Vagina (tissue), 2 donors: Measurements from ENCODE around the gene DDIAS. TPM values are rescaled to one million over a fixed set of nuclear protein-coding genes. Genes with fewer than 3 reads are reported as not detected.

Experiments used
- DNase-seq, 2 donors: peaks; one replicate each; pipeline ENCODE4 v3.0.0-alpha.2; 2017; ENCODE audit errors: extremely low spot score in 2 of 2
- H3K27ac ChIP-seq: fragments of 200-600 bp; sonication (generic); one replicate; pipeline ENCODE4 v1.5.1; 2019
- H3K27me3 ChIP-seq: fragments of 200-600 bp; sonication (generic); one replicate; pipeline ENCODE4 v1.5.1; 2019
- H3K36me3 ChIP-seq, 2 donors: fragments of 200-600 bp; sonication (generic); one replicate each; pipeline ENCODE4 v1.5.1; 2017 to 2019
- H3K4me1 ChIP-seq: fragments of 200-600 bp; sonication (generic); one replicate; pipeline ENCODE4 v1.5.1; 2019
- H3K4me3 ChIP-seq, 2 donors: fragments of 200-600 bp; sonication (generic); 1 replicate in 1 of 2; 2 replicates in 1 of 2; pipeline ENCODE4 v1.5.1; 2016 to 2019
- H3K9me3 ChIP-seq: fragments of 200-600 bp; sonication (generic); one replicate; pipeline ENCODE4 v1.5.1; 2019
- POLR2A ChIP-seq, 2 donors: fragments of 450-650 bp; IDR thresholded peaks; one replicate each; pipeline ENCODE4 v1.6.1; 2017; ENCODE audit warnings: antibody characterized with exemption in 2 of 2, mild to moderate bottlenecking in 2 of 2, moderate library complexity in 2 of 2
- POLR2AphosphoS5 ChIP-seq, 2 donors: sonication (generic); formaldehyde crosslinking; IDR thresholded peaks; one replicate each; pipeline ENCODE4 v1.9.0; 2017; ENCODE audit warnings: antibody characterized with exemption in 2 of 2, mild to moderate bottlenecking in 2 of 2, low read depth in 1 of 2; ENCODE audit not compliant: insufficient read depth in 1 of 2
- intact Hi-C: fragments of 100-400 bp; cut with DNase I; formaldehyde crosslinking; loops from one replicate; pipeline ENCODE4 v1.15.1; 2023
- total RNA-seq: library from RNA; depleted of rRNA; stranded (reverse); fragments of >200 nt; gene quantifications from one replicate; pipeline ENCODE4 v1.2.3, GENCODE V29; 2016
- TF ChIP-seq, protein P1 (sequence below), 3 experiments: fragments of 450-650 bp in 2 of 3; fragments of 200-600 bp in 1 of 3; sonication (generic) in 1 of 3; IDR thresholded peaks; one replicate each; pipeline ENCODE4 v1.5.1; 2017 to 2019; ENCODE audit warnings: antibody characterized with exemption in 3 of 3, mild to moderate bottlenecking in 2 of 3, moderate library complexity in 2 of 3

DDIAS gene
- total RNA-seq, 1 donor from 2014 or later = 1.5 TPM

DNA sequence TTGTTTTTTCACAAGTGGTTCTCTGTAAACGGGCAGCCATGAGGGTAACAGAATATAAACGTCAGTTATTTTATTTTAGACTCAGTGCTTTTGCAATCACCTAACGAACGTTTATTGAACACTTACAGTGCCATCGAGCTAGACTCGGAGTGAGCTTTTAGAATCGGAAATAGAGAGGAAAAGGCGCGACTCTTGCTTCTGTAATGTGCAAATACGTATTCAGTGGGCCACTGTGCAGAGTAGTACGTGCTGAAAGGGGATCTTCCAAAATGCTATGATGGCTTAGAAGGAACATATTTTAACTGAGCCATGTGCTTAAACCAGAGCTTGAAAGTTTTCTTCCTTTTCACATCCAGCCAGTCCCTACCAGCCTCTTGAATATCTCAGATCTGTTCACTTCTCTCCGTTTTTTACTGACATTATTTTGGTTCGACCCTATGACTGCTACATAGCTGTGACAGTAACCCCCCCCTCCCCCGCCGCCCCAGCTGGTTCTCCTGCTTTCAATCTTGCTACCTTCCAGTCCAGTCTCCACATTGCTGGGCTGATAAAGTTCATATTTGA, 468 bp downstream of the DDIAS start:
- Histone ChIP-seq H3K27me3 (no peaks in the 10 kb centered on the region), H3K27ac (peak overlapping the region; percentile 93), H3K9me3 (no peaks in the 10 kb centered on the region), H3K4me3 (peak overlapping the region; percentile 66 to 68), H3K4me1 (peaks cover 16% of the 10 kb centered on the region), H3K36me3 (no peaks in the 10 kb centered on the region)
- TF ChIP-seq POLR2A (IDR thresholded peaks at IDR 0.05) = no peak
- TF ChIP-seq POLR2AphosphoS5 (IDR thresholded peaks at IDR 0.05; ENCODE audit: insufficient read depth in 1 of 2, low read depth in 1 of 2) = no peak
- TF ChIP-seq, protein P1, sequence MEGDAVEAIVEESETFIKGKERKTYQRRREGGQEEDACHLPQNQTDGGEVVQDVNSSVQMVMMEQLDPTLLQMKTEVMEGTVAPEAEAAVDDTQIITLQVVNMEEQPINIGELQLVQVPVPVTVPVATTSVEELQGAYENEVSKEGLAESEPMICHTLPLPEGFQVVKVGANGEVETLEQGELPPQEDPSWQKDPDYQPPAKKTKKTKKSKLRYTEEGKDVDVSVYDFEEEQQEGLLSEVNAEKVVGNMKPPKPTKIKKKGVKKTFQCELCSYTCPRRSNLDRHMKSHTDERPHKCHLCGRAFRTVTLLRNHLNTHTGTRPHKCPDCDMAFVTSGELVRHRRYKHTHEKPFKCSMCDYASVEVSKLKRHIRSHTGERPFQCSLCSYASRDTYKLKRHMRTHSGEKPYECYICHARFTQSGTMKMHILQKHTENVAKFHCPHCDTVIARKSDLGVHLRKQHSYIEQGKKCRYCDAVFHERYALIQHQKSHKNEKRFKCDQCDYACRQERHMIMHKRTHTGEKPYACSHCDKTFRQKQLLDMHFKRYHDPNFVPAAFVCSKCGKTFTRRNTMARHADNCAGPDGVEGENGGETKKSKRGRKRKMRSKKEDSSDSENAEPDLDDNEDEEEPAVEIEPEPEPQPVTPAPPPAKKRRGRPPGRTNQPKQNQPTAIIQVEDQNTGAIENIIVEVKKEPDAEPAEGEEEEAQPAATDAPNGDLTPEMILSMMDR (IDR thresholded peaks at IDR 0.05) = no peak
- intact Hi-C loops = loop anchor here (5.0 kb wide), 1 partner anchor 290 kb away; the partner anchor contains the start of gene ANKRD42
- no peak for DNase-seq

DNA sequence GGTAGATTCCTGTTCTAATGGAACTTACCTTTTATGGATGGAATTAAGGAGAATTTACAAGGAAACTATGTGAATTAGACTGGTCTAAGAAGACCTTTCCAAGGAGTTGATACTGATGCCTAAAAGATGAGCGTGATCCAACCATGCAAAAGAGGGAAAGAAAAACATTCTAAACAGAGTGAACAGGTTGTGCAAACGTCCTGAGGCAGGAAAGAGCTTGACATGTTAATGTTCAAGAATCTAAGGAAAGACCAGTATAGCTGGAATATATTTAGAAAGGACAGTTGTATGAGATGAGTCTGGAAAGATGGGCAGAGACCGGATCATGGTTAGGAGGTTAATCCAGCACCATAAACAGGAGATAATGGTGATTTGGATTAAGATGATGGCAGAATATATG, 1.3 kb downstream of the DDIAS start:
- Histone ChIP-seq H3K36me3 (no peaks in the 10 kb centered on the region), H3K9me3 (no peaks in the 10 kb centered on the region), H3K27me3 (no peaks in the 10 kb centered on the region), H3K4me3 (no peak overlapping the region), H3K4me1 (peaks cover 16% of the 10 kb centered on the region), H3K27ac (no peak overlapping the region)
- intact Hi-C loops = loop anchor here (5.0 kb wide), 1 partner anchor 289 kb away; the partner anchor contains the start of gene ANKRD42
- TF ChIP-seq POLR2AphosphoS5 (IDR thresholded peaks at IDR 0.05; ENCODE audit: insufficient read depth in 1 of 2, low read depth in 1 of 2) (no peak), POLR2A (IDR thresholded peaks at IDR 0.05) (no peak)
- TF ChIP-seq, protein P1 (IDR thresholded peaks at IDR 0.05) = no peak
- no peak for DNase-seq

DNA sequence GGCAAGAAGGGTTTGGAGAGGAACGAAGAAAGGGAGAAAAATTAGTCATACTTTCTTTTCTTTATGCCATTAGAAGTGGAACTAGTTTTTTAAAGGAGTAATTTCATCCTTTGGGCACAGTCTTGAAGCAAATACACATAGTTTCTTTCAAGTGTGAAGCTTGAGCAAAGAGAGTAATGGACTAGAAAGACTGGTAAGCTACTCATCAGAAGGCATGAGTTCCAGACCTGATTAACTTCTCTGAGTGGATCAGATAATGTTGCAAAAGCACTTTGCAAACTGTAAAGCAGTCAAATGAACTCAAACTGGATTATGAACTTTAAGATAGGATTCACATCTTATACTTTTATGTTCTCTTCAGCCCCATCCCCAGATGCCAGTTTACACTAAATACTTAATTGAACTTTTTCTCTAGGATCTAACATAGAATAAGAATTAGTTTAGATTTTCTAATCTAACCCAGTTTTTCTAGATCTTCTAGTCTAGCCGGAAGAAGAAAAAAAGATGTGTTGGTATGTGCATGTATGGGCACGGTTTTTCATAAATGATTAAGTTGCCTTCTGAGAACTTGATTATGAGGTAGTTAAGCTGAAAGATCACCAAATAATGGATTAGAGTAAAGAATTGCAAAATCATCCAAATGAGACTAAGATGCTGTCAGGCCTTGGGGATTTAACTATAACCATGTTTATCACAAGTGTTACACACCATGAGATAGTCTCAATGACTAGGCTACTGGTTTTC, 2.5 kb downstream of the DDIAS start:
- DNase-seq = no peak
- peaks cover 8% of the 10 kb centered on the region for H3K4me1 ChIP-seq
- H3K9me3 ChIP-seq = no peaks in the 10 kb centered on the region
- TF ChIP-seq, protein P1 (IDR thresholded peaks at IDR 0.05) = no peak
- TF ChIP-seq POLR2A (IDR thresholded peaks at IDR 0.05) = no peak
- no peak for TF ChIP-seq POLR2AphosphoS5 (IDR thresholded peaks at IDR 0.05; ENCODE audit: insufficient read depth in 1 of 2, low read depth in 1 of 2)
- no peaks in the 10 kb centered on the region for H3K36me3 ChIP-seq
- intact Hi-C loops = loop anchor here (5.0 kb wide), 1 partner anchor 288 kb away; the partner anchor contains the start of gene ANKRD42
- no peak overlapping the region for H3K4me3 ChIP-seq
- H3K27ac ChIP-seq = no peak overlapping the region
- no peaks in the 10 kb centered on the region for H3K27me3 ChIP-seq

- no peak for DNase-seq
- H3K4me3 ChIP-seq = no peak overlapping the region
- H3K36me3 ChIP-seq = no peaks in the 10 kb centered on the region
- intact Hi-C loops = no loop called here
- H3K27ac ChIP-seq = no peak overlapping the region
- TF ChIP-seq, protein P1 (IDR thresholded peaks at IDR 0.05) = peak; percentile 27 to 53 (median 46)
- no peak for TF ChIP-seq POLR2A (IDR thresholded peaks at IDR 0.05)
- no peaks in the 10 kb centered on the region for H3K27me3 ChIP-seq
- no peaks in the 10 kb centered on the region for H3K4me1 ChIP-seq
- no peaks in the 10 kb centered on the region for H3K9me3 ChIP-seq
Measured at GRCh38 chr11:82906236-82906635, 4.7 kb downstream of the DDIAS start.

DNA sequence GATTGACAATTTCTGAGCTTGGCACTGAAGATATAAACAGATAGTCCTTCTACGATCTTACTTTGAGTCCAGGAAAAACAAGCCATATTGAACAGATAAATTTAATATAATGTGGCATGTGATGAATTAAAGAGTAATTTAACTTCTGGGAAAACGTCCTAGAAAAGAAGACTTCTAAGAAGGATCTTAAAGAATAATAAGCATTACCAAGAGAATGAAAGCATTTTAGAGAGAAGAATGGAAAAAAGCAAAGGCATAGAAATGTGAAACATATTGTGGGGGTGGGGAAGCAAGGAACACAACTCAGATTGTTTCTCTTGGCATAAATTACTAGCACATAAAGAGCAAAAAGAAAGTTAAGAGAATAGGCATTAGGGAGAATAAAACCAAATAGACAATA, 5.4 kb downstream of the DDIAS start:
- no peaks in the 10 kb centered on the region for H3K4me1 ChIP-seq
- TF ChIP-seq, protein P1 (IDR thresholded peaks at IDR 0.05) = no peak
- TF ChIP-seq POLR2AphosphoS5 (IDR thresholded peaks at IDR 0.05; ENCODE audit: insufficient read depth in 1 of 2, low read depth in 1 of 2) (no peak), POLR2A (IDR thresholded peaks at IDR 0.05) (no peak)
- H3K27me3 ChIP-seq = no peaks in the 10 kb centered on the region
- no peaks in the 10 kb centered on the region for H3K36me3 ChIP-seq
- H3K9me3 ChIP-seq = no peaks in the 10 kb centered on the region
- H3K27ac ChIP-seq = no peak overlapping the region
- intact Hi-C loops = no loop called here
- no peak for DNase-seq
- H3K4me3 ChIP-seq = no peak overlapping the region
